IPS-18a (cell line): ENCODE data around the gene APLP1.
"Not testable (repeated sequence)": the region's sequence is repeated elsewhere in the genome, so short reads cannot be mapped to it uniquely, and the experiment has no call there.

Experiments
- H3K27ac ChIP-seq: one replicate; pipeline ENCODE4 v1.5.1; 2013; ENCODE audit warnings: low read length
- H3K27me3 ChIP-seq: one replicate; pipeline ENCODE4 v1.6.1; 2013; ENCODE audit warnings: mild to moderate bottlenecking, low read length; ENCODE audit not compliant: control insufficient read depth, insufficient read depth
- H3K36me3 ChIP-seq: one replicate; pipeline ENCODE4 v1.6.1; 2013; ENCODE audit warnings: low read depth, low read length; ENCODE audit not compliant: control insufficient read depth
- H3K4me1 ChIP-seq: one replicate; pipeline ENCODE4 v1.6.1; 2013; ENCODE audit warnings: low read depth, low read length; ENCODE audit not compliant: control insufficient read depth
- H3K4me3 ChIP-seq: one replicate; pipeline ENCODE4 v1.5.1; 2013; ENCODE audit warnings: low read length
- H3K9ac ChIP-seq: one replicate; pipeline ENCODE4 v1.6.1; 2013; ENCODE audit warnings: mild to moderate bottlenecking, low read length, moderate library complexity
- H3K9me3 ChIP-seq: one replicate; pipeline ENCODE4 v1.6.1; 2013; ENCODE audit warnings: low read depth, low read length; ENCODE audit not compliant: control insufficient read depth

APLP1 gene

DNA sequence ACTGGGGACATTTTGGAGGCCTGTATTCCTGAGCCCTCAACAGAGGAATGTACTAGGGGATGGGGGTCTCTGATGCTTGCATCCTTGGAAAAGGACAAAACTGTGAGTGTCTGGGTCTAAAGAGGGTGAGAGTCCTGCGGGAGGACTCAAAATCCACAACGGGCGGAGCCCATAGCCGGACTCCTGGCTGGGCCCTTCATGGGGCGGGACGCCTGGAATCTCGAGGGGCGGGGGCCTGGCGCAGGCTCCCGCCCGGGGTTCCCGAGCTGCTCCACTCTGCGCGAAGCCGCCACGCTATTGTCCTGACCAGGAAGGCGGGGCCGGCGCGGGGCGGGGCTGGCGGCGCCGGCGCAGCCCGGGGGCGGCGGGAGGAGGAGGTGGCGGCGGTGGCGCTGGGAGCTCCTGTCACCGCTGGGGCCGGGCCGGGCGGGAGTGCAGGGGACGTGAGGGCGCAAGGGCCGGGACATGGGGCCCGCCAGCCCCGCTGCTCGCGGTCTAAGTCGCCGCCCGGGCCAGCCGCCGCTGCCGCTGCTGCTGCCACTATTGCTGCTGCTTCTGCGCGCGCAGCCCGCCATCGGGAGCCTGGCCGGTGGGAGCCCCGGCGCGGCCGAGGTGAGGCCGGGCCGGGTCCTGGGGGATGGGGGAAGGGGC lies at the start of gene APLP1:
Gene APLP1 (plus strand): TSS at position 403 of the 651 bp plus-strand sequence. CDS start 63 bp downstream, at position 466.
- Histone ChIP-seq H3K4me3 (peak within 1 kb of the TSS; percentile 71), H3K27me3 (peaks cover 10% of the 10 kb centered on the region), H3K9ac (no peak within 1 kb of the TSS), H3K27ac (no peak within 1 kb of the TSS), H3K9me3 (no peaks in the 10 kb centered on the region), H3K36me3 (no peaks in the 10 kb centered on the region), H3K4me1 (peaks cover 14% of the 10 kb centered on the region)

GRCh38 chr19:35822579-35822978 lies 45.8 kb upstream of the APLP1 start:
- Histone ChIP-seq H3K4me1 (peaks cover 3% of the 10 kb centered on the region), H3K36me3 (no peaks in the 10 kb centered on the region), H3K4me3 (no peak overlapping the region), H3K27ac (no peak overlapping the region), H3K9me3 (no peaks in the 10 kb centered on the region), H3K27me3 (no peaks in the 10 kb centered on the region), H3K9ac (no peak overlapping the region)

DNA sequence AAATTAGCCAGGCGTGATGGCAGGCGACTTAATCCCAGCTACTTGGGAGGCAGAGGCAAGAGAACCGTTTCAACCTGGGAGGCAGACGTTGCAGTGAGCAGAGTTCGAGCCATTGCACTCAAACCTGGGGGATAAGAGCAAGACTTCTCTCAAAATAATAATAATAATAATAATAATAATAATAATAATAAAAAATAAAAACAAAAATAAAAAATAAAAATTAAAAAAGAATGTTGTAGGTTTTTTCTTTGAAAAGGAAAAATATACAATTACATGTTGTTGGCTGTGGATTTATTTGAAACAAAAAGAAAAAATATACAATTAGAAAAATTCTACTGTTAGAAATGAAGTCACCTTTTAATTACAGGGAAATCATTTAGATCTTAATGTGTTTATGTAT lies 44.2 kb upstream of the APLP1 start:
- Histone ChIP-seq H3K4me1 (peaks cover 3% of the 10 kb centered on the region), H3K9me3 (no peaks in the 10 kb centered on the region), H3K27me3 (no peaks in the 10 kb centered on the region), H3K27ac (no peak overlapping the region), H3K36me3 (no peaks in the 10 kb centered on the region), H3K4me3 (no peak overlapping the region), H3K9ac (no peak overlapping the region)

DNA sequence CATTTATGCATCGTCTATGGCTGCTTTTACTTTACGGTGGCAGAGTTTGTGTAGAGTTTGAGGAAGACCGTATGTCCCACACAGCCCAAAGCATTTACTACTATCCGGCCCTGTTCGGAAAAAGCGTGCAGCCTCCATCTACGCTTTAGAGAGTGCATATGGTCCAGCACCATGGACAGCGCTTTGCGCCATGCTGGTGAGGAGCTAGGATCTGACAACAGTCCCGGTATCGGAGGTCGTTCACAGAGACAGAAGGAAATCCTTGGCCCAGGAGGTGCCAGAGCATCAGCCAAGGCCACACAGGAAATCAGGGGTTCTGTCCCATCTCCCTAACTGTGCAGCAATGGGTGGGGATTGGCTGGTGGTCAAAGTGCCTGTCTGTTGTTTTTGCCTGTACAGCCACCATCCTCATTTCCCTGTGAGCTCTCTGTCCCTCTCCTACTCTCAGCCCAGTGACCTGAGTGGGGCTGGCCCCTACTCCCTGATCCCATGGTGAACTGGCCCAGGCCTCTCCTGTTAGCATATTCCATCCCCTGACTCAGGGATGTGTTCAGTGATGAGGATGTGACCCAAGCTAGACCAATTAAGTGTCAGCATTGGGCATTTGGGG lies 39.6 kb upstream of the APLP1 start:
- Histone ChIP-seq H3K9me3 (no peaks in the 10 kb centered on the region), H3K36me3 (no peaks in the 10 kb centered on the region), H3K9ac (no peak overlapping the region), H3K27ac (no peak overlapping the region), H3K4me3 (no peak overlapping the region), H3K4me1 (no peaks in the 10 kb centered on the region), H3K27me3 (peaks cover 24% of the 10 kb centered on the region)

DNA sequence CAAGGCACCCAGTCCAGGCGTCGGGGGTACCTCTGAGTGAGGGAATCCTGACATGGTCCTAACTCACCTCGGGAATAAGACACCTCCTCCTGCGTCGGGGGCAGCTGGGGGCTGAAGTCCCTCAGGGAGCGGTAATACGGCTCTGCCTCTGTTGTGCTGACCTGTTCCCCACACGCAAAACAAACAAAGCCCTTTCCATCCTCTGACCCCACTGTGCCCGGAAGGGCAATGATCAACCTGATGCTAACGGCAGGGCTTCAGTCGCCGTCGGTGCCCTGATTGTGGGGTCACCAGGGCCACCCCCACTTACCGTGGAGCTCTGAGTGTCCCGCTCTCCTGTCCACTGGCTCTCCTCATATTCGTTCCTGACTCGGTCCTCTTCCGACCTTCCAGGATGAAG lies 37.4 kb upstream of the APLP1 start:
- no peak overlapping the region for H3K9ac ChIP-seq
- no peaks in the 10 kb centered on the region for H3K36me3 ChIP-seq
- peaks cover 24% of the 10 kb centered on the region for H3K27me3 ChIP-seq
- no peak overlapping the region for H3K27ac ChIP-seq
- H3K4me3 ChIP-seq, result no peak overlapping the region
- H3K4me1 ChIP-seq, result no peaks in the 10 kb centered on the region
- H3K9me3 ChIP-seq, result no peaks in the 10 kb centered on the region

DNA sequence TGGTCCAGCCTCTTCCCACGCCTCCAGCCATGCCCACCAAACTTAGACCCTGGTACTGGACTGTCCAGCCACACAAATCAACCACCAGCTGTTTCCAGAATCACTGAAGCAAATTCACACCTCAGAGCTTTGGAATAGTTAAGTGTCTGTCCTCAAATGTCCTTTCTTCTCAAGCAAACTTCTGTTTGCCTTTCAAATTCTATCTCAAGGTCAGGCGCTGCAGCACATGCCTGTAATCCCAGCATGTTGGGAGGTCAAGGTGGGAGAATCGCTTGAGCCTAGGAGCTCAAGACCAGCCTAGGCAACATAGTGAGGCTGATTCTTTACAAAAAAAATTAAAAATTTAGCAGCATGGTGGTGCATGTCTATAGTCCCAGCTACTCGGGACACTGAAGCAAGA lies 36.3 kb upstream of the APLP1 start:
- H3K27ac ChIP-seq, result no peak overlapping the region
- H3K9ac ChIP-seq, result no peak overlapping the region
- H3K4me1 ChIP-seq, result no peaks in the 10 kb centered on the region
- no peaks in the 10 kb centered on the region for H3K9me3 ChIP-seq
- no peak overlapping the region for H3K4me3 ChIP-seq
- no peaks in the 10 kb centered on the region for H3K36me3 ChIP-seq
- peaks cover 24% of the 10 kb centered on the region for H3K27me3 ChIP-seq

- peaks cover 24% of the 10 kb centered on the region for H3K27me3 ChIP-seq
Measured at GRCh38 chr19:35833972-35834371, 34.4 kb upstream of the APLP1 start.

GRCh38 chr19:35836096-35836495 lies 32.3 kb upstream of the APLP1 start:
- not testable (repeated sequence) for H3K9ac ChIP-seq, H3K36me3 ChIP-seq, H3K9me3 ChIP-seq, H3K4me3 ChIP-seq, H3K4me1 ChIP-seq, H3K27ac ChIP-seq
- H3K27me3 ChIP-seq, result peaks cover 13% of the 10 kb centered on the region

More at GRCh38 chr19:35833972-35834371, 34.4 kb upstream of the APLP1 start:
- H3K9me3 ChIP-seq, result no peaks in the 10 kb centered on the region
- no peak overlapping the region for H3K9ac ChIP-seq
- no peak overlapping the region for H3K4me3 ChIP-seq
- no peak overlapping the region for H3K27ac ChIP-seq
- no peaks in the 10 kb centered on the region for H3K36me3 ChIP-seq
- H3K4me1 ChIP-seq, result no peaks in the 10 kb centered on the region

- no peak overlapping the region for H3K4me3 ChIP-seq
- H3K9me3 ChIP-seq, result no peaks in the 10 kb centered on the region
- H3K9ac ChIP-seq, result no peak overlapping the region
- peaks cover 59% of the 10 kb centered on the region for H3K27me3 ChIP-seq
- H3K27ac ChIP-seq, result no peak overlapping the region
- H3K4me1 ChIP-seq, result peaks cover 5% of the 10 kb centered on the region
- H3K36me3 ChIP-seq, result no peaks in the 10 kb centered on the region
Measured at GRCh38 chr19:35841961-35842595, 26.3 kb upstream of the APLP1 start.

- Histone ChIP-seq H3K27ac (no peak overlapping the region), H3K9me3 (no peaks in the 10 kb centered on the region), H3K9ac (no peak overlapping the region), H3K4me1 (peaks cover 5% of the 10 kb centered on the region), H3K36me3 (no peaks in the 10 kb centered on the region), H3K27me3 (peaks cover 63% of the 10 kb centered on the region), H3K4me3 (no peak overlapping the region)
Measured at GRCh38 chr19:35842666-35843272, 25.6 kb upstream of the APLP1 start.

GRCh38 chr19:35843676-35844481 lies 24.5 kb upstream of the APLP1 start:
- Histone ChIP-seq H3K4me3 (peak overlapping the region; percentile 2), H3K36me3 (no peaks in the 10 kb centered on the region), H3K9ac (no peak overlapping the region), H3K27ac (no peak overlapping the region), H3K27me3 (peaks cover 64% of the 10 kb centered on the region), H3K4me1 (peaks cover 5% of the 10 kb centered on the region), H3K9me3 (no peaks in the 10 kb centered on the region)
